B cell (primary cell): ENCODE data around the gene AP2M1.

Experiments used
- CTCF ChIP-seq: fragments of 200-600 bp; IDR thresholded peaks from one replicate; pipeline ENCODE4 v1.8.0; 2022; ENCODE audit warnings: antibody characterized with exemption, mild to moderate bottlenecking
- EZH2 ChIP-seq: IDR thresholded peaks from 2 replicates; pipeline ENCODE4 v1.6.1; 2012; ENCODE audit warnings: borderline replicate concordance, low read depth, mild to moderate bottlenecking, moderate library complexity, low read length; ENCODE audit not compliant: insufficient read depth, poor library complexity, severe bottlenecking

- TF ChIP-seq CTCF (no peak), EZH2 (no peak)
Measured at GRCh38 chr3:184228376-184229137, 53.9 kb downstream of the AP2M1 start.
